ENCODE results near the gene PPEF2. TPM values are rescaled to one million over a fixed set of nuclear protein-coding genes. Genes with fewer than 3 reads are reported as not detected.

PPEF2 gene
- total RNA-seq, 1 donor from 2014 or later = not detected

- no peak for DNase-seq (ENCODE audit: low read depth)
- Histone ChIP-seq H3K36me3 (ENCODE audit: control insufficient read depth, insufficient read depth, low read length) (no peaks in the 10 kb centered on the region), H3K27me3 (ENCODE audit: control insufficient read depth, insufficient read depth, low read length) (no peaks in the 10 kb centered on the region), H3K4me3 (ENCODE audit: low read depth, low read length) (no peak overlapping the region)
- no peak for TF ChIP-seq CTCF (IDR thresholded peaks at IDR 0.05; ENCODE audit: insufficient read depth, low read length, poor library complexity, severe bottlenecking)
These were observed 78.4 kb downstream of the PPEF2 start for GRCh38 chr4:75823812-75824211.

GRCh38 chr4:75822416-75822815, 79.8 kb downstream of the PPEF2 start:
- Histone ChIP-seq H3K36me3 (ENCODE audit: control insufficient read depth, insufficient read depth, low read length) (no peaks in the 10 kb centered on the region), H3K27me3 (ENCODE audit: control insufficient read depth, insufficient read depth, low read length) (no peaks in the 10 kb centered on the region), H3K4me3 (ENCODE audit: low read depth, low read length) (no peak overlapping the region)
- TF ChIP-seq CTCF (IDR thresholded peaks at IDR 0.05; ENCODE audit: insufficient read depth, low read length, poor library complexity, severe bottlenecking) = no peak
- no peak for DNase-seq (ENCODE audit: low read depth)

- TF ChIP-seq CTCF (IDR thresholded peaks at IDR 0.05; ENCODE audit: insufficient read depth, low read length, poor library complexity, severe bottlenecking) = no peak
- no peaks in the 10 kb centered on the region for H3K27me3 ChIP-seq (ENCODE audit: control insufficient read depth, insufficient read depth, low read length)
- no peaks in the 10 kb centered on the region for H3K36me3 ChIP-seq (ENCODE audit: control insufficient read depth, insufficient read depth, low read length)
- no peak overlapping the region for H3K4me3 ChIP-seq (ENCODE audit: low read depth, low read length)
- DNase-seq (ENCODE audit: low read depth) = no peak
These were observed 80.3 kb downstream of the PPEF2 start for GRCh38 chr4:75821966-75822365.

GRCh38 chr4:75821216-75821615, 81.0 kb downstream of the PPEF2 start:
- DNase-seq (ENCODE audit: low read depth) = no peak
- Histone ChIP-seq H3K27me3 (ENCODE audit: control insufficient read depth, insufficient read depth, low read length) (no peaks in the 10 kb centered on the region), H3K36me3 (ENCODE audit: control insufficient read depth, insufficient read depth, low read length) (no peaks in the 10 kb centered on the region), H3K4me3 (ENCODE audit: low read depth, low read length) (no peak overlapping the region)
- TF ChIP-seq CTCF (IDR thresholded peaks at IDR 0.05; ENCODE audit: insufficient read depth, low read length, poor library complexity, severe bottlenecking) = no peak

GRCh38 chr4:75820676-75821075, 81.6 kb downstream of the PPEF2 start:
- no peak for TF ChIP-seq CTCF (IDR thresholded peaks at IDR 0.05; ENCODE audit: insufficient read depth, low read length, poor library complexity, severe bottlenecking)
- H3K27me3 ChIP-seq (ENCODE audit: control insufficient read depth, insufficient read depth, low read length) = no peaks in the 10 kb centered on the region
- DNase-seq (ENCODE audit: low read depth) = no peak
- H3K36me3 ChIP-seq (ENCODE audit: control insufficient read depth, insufficient read depth, low read length) = no peaks in the 10 kb centered on the region
- H3K4me3 ChIP-seq (ENCODE audit: low read depth, low read length) = no peak overlapping the region

- no peak for TF ChIP-seq CTCF (IDR thresholded peaks at IDR 0.05; ENCODE audit: insufficient read depth, low read length, poor library complexity, severe bottlenecking)
- no peak for DNase-seq (ENCODE audit: low read depth)
- Histone ChIP-seq H3K4me3 (ENCODE audit: low read depth, low read length) (no peak overlapping the region), H3K27me3 (ENCODE audit: control insufficient read depth, insufficient read depth, low read length) (no peaks in the 10 kb centered on the region), H3K36me3 (ENCODE audit: control insufficient read depth, insufficient read depth, low read length) (no peaks in the 10 kb centered on the region)
These were observed 82.1 kb downstream of the PPEF2 start for GRCh38 chr4:75820197-75820596.
